LNCaP clone FGC (cell line): ENCODE results near the gene ALKBH5.

Experiments
- DNase-seq: peaks from one replicate; pipeline ENCODE4 v3.0.0-alpha.2; 2011; ENCODE audit warnings: low read depth
- H3K4me3 ChIP-seq: 2 replicates; pipeline ENCODE4 v1.5.1; 2011; ENCODE audit warnings: mild to moderate bottlenecking, low read depth, low read length, control low read depth
- TF ChIP-seq, protein P1 (sequence below): IDR thresholded peaks from 2 replicates; pipeline ENCODE4 v1.5.1; 2012; ENCODE audit warnings: mild to moderate bottlenecking; ENCODE audit not compliant: control insufficient read depth, insufficient read depth; ENCODE audit errors: extremely low read depth

The ALKBH5 gene

GRCh38 chr17:18177722-18178121, 5.9 kb upstream of the ALKBH5 start:
- DNase-seq, result no peak
- TF ChIP-seq, protein P1, sequence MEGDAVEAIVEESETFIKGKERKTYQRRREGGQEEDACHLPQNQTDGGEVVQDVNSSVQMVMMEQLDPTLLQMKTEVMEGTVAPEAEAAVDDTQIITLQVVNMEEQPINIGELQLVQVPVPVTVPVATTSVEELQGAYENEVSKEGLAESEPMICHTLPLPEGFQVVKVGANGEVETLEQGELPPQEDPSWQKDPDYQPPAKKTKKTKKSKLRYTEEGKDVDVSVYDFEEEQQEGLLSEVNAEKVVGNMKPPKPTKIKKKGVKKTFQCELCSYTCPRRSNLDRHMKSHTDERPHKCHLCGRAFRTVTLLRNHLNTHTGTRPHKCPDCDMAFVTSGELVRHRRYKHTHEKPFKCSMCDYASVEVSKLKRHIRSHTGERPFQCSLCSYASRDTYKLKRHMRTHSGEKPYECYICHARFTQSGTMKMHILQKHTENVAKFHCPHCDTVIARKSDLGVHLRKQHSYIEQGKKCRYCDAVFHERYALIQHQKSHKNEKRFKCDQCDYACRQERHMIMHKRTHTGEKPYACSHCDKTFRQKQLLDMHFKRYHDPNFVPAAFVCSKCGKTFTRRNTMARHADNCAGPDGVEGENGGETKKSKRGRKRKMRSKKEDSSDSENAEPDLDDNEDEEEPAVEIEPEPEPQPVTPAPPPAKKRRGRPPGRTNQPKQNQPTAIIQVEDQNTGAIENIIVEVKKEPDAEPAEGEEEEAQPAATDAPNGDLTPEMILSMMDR, result no peak
- no peak overlapping the region for H3K4me3 ChIP-seq

DNA sequence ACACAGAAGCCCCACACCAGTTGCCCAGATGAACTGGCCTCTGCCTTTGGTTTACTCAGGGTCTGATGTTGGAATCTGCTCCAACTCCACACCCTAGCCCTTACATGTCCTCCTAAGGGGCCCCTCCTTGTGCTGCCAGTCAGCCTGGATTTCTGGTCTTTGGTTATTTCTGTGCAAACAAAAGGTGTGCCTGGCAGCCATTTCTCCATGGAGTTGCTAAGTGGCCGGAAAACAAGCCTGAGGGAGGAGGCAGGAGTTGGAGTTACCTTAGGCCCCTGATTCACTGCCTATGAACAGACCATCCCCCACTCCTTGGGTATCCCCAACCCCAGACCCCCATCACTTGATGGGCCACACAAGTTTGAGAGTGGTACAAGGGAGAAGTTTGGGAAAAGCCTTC, 4.4 kb upstream of the ALKBH5 start:
- TF ChIP-seq, protein P1, result no peak
- DNase-seq, result no peak
- no peak overlapping the region for H3K4me3 ChIP-seq

GRCh38 chr17:18179804-18180203, 3.8 kb upstream of the ALKBH5 start:
- TF ChIP-seq, protein P1, result no peak
- DNase-seq, result no peak
- no peak overlapping the region for H3K4me3 ChIP-seq

DNA sequence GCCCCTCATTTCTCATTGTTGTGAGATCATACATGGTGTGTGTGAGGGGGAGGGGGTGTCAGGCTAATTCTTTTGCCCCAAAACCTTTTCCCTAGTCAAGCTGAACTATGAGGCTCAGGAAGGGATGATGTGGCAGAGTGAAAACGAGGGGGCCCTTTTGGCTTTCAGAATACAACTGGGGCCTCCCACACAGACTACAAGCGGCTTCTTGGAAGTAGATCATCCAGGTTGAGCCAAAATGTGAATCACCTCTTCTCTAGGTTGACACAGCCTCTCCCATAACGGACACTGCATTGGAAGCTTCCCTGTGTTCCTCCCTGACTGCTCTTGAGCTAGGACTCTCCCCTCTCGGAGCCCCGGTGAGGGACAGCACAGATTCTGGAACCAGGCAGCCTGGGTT, 2.3 kb upstream of the ALKBH5 start:
- no peak overlapping the region for H3K4me3 ChIP-seq
- TF ChIP-seq, protein P1, result no peak
- no peak for DNase-seq

GRCh38 chr17:18182110-18182977, 1.3 kb upstream of the ALKBH5 start:
- H3K4me3 ChIP-seq, result peak overlapping the region; percentile 74
- TF ChIP-seq, protein P1, result no peak
- DNase-seq, result peak; percentile 86

GRCh38 chr17:18182978-18183333, 672 bp upstream of the ALKBH5 start:
- no peak for DNase-seq
- peak overlapping the region; percentile 74 for H3K4me3 ChIP-seq
- TF ChIP-seq, protein P1, result no peak
